Ascending aorta (tissue), 1 donor: ENCODE results near the gene ZNF442. TPM values are rescaled to one million over a fixed set of nuclear protein-coding genes. Genes with fewer than 3 reads are reported as not detected.

Experiments used
- total RNA-seq: library from RNA; depleted of rRNA; stranded (reverse); fragments of >200 nt; gene quantifications from one replicate; pipeline ENCODE4 v1.1.0, GENCODE V29; 2016

Gene ZNF442
- total RNA-seq, 1 donor from 2014 or later: 0.21 TPM

Other genes starting within 250 kb of the ZNF442 start
- 0.96 TPM for gene ZNF20, start 225.3 kb downstream of the ZNF442 start, total RNA-seq
- gene ZNF625, start 208.9 kb downstream of the ZNF442 start, total RNA-seq: 12.0 TPM
- gene ZNF136, start 202.6 kb downstream of the ZNF442 start, total RNA-seq: 1.9 TPM
- gene ZNF44, start 70.8 kb downstream of the ZNF442 start, total RNA-seq: 10.4 TPM
- gene ZNF563, start 32.0 kb downstream of the ZNF442 start, total RNA-seq: not detected
- gene ZNF799, start 35.6 kb upstream of the ZNF442 start, total RNA-seq: 3.1 TPM
- 4.0 TPM for gene ZNF443, start 75.3 kb upstream of the ZNF442 start, total RNA-seq
- 3.4 TPM for gene ZNF709, start 119.1 kb upstream of the ZNF442 start, total RNA-seq
- gene ZNF564, start 185.8 kb upstream of the ZNF442 start, total RNA-seq: 2.6 TPM
- 27.8 TPM for gene ZNF490, start 245.1 kb upstream of the ZNF442 start, total RNA-seq
- 6.9 TPM for gene ZNF791, start 245.2 kb upstream of the ZNF442 start, total RNA-seq